B cell (primary cell): ENCODE results near the gene DOCK3. TPM values are rescaled to one million over a fixed set of nuclear protein-coding genes. Genes with fewer than 3 reads are reported as not detected.

Experiments used
- ATAC-seq: fragments of 200-7000 bp; cut with Tn5 transposase; one replicate; pipeline ENCODE4 v1.10.0; 2021; ENCODE audit warnings: low read depth, mild to moderate bottlenecking, moderate number of reproducible peaks, moderate library complexity
- CTCF ChIA-PET: fragments of 350-600 bp; sonication (Branson Sonifier 250); formaldehyde crosslinking; loops from one replicate; lab custom pipeline; 2021; ENCODE audit warnings: antibody characterized with exemption, inconsistent platforms; lab: Charles Lee
- POLR2A ChIA-PET: fragments of 350-600 bp; sonication (Branson Sonifier 250); formaldehyde crosslinking; loops from one replicate; lab custom pipeline; 2021; ENCODE audit warnings: antibody characterized with exemption; lab: Charles Lee
- DNase-seq: peaks from one replicate; pipeline ENCODE4 v3.0.0; 2013
- H2AFZ ChIP-seq: 2 replicates; pipeline ENCODE4 v1.6.1; 2012; ENCODE audit warnings: mild to moderate bottlenecking, low read depth, low read length; ENCODE audit not compliant: insufficient read depth, poor library complexity, severe bottlenecking
- H3K27ac ChIP-seq, 2 donors: 1 replicate in 1 of 2; 2 replicates in 1 of 2; pipeline ENCODE4 v1.5.1; 2012 to 2013; ENCODE audit warnings: low read length in 2 of 2, mild to moderate bottlenecking in 2 of 2, moderate library complexity in 1 of 2
- H3K27me3 ChIP-seq, 4 experiments: fragments of 200-600 bp in 1 of 4; sonication (generic) in 1 of 4; replicated peaks in 1 of 4; 1 replicate in 2 of 4; 2 replicates in 2 of 4; pipeline versions ENCODE4 v1.6.1 to v1.7.0; 2013 to 2016; ENCODE audit warnings: low read length in 3 of 4, mild to moderate bottlenecking in 2 of 4, mixed read lengths in 1 of 4, moderate library complexity in 1 of 4; ENCODE audit not compliant: insufficient read depth in 4 of 4, control insufficient read depth in 3 of 4; ENCODE audit errors: control extremely low read depth in 1 of 4
- H3K36me3 ChIP-seq, 2 experiments: replicated peaks in 1 of 2; 1 replicate in 1 of 2; 2 replicates in 1 of 2; pipeline versions ENCODE4 v1.6.1 to v1.7.1; 2013; ENCODE audit warnings: low read length in 1 of 2; ENCODE audit not compliant: insufficient read depth in 2 of 2, control insufficient read depth in 1 of 2; ENCODE audit errors: control extremely low read depth in 1 of 2, extremely low read depth in 1 of 2
- H3K4me1 ChIP-seq, 2 donors: fragments of 200-600 bp in 1 of 2; sonication (generic) in 1 of 2; 1 replicate in 1 of 2; 2 replicates in 1 of 2; pipeline versions ENCODE4 v1.5.1 to v1.6.1; 2013 to 2017; ENCODE audit warnings: low read length in 2 of 2; ENCODE audit not compliant: control insufficient read depth in 2 of 2, insufficient read depth in 2 of 2
- H3K4me2 ChIP-seq: replicated peaks from 2 replicates; pipeline ENCODE3; 2012; ENCODE audit warnings: mild to moderate bottlenecking, low read depth, low read length; ENCODE audit not compliant: poor library complexity, severe bottlenecking
- H3K4me3 ChIP-seq, 5 experiments: fragments of 200-600 bp in 1 of 5; sonication (generic) in 1 of 5; 1 replicate in 3 of 5; 2 replicates in 2 of 5; pipeline versions ENCODE4 v1.5.1 to v1.7.0; 2011 to 2016; ENCODE audit warnings: low read length in 4 of 5, mild to moderate bottlenecking in 4 of 5, low read depth in 2 of 5, control low read depth in 1 of 5, moderate library complexity in 1 of 5; ENCODE audit not compliant: insufficient read depth in 1 of 5; ENCODE audit errors: control extremely low read depth in 1 of 5, extremely low read depth in 1 of 5
- H3K79me2 ChIP-seq: fragments of 200-600 bp; sonication (generic); one replicate; pipeline ENCODE4 v1.6.0; 2016; ENCODE audit warnings: low read length; ENCODE audit not compliant: control insufficient read depth, insufficient read depth
- H3K9ac ChIP-seq: fragments of 200-600 bp; sonication (generic); 2 replicates; pipeline ENCODE4 v1.6.1; 2017; ENCODE audit warnings: mild to moderate bottlenecking, low read length, moderate library complexity
- H3K9me3 ChIP-seq, 3 donors: one replicate each; pipeline versions ENCODE4 v1.6.1 to v1.7.1; 2013; ENCODE audit warnings: low read length in 2 of 3; ENCODE audit not compliant: control insufficient read depth in 2 of 3, insufficient read depth in 1 of 3; ENCODE audit errors: control extremely low read depth in 1 of 3
- H4K20me1 ChIP-seq: 2 replicates; pipeline ENCODE4 v1.6.0; 2012; ENCODE audit warnings: mild to moderate bottlenecking, low read length; ENCODE audit not compliant: insufficient read depth, control insufficient read depth, poor library complexity, severe bottlenecking
- H3K27ac Mint-ChIP-seq: one replicate; pipeline ENCODE4 v1.8.0; 2021; ENCODE audit warnings: mixed read lengths
- H3K27me3 Mint-ChIP-seq: one replicate; pipeline ENCODE4 v1.8.0; 2021; ENCODE audit warnings: mixed read lengths
- H3K4me1 Mint-ChIP-seq: one replicate; pipeline ENCODE4 v1.8.0; 2021; ENCODE audit warnings: mixed read lengths
- H3K4me3 Mint-ChIP-seq: one replicate; pipeline ENCODE4 v1.8.0; 2021; ENCODE audit warnings: mixed read lengths
- H3K9me3 Mint-ChIP-seq: one replicate; pipeline ENCODE4 v1.8.0; 2022; ENCODE audit warnings: mixed read lengths; ENCODE audit not compliant: insufficient read depth
- EZH2 ChIP-seq: IDR thresholded peaks from 2 replicates; pipeline ENCODE4 v1.6.1; 2012; ENCODE audit warnings: borderline replicate concordance, low read depth, mild to moderate bottlenecking, moderate library complexity, low read length; ENCODE audit not compliant: insufficient read depth, poor library complexity, severe bottlenecking
- WGBS: methylation state at CpG from one replicate; pipeline ENCODE4 v1.1.5; 2013; ENCODE audit warnings: missing lambda C conversion rate; ENCODE audit not compliant: insufficient coverage; 5-methylcytosine and 5-hydroxymethylcytosine counted together
- intact Hi-C: fragments of 100-400 bp; cut with micrococcal nuclease; formaldehyde crosslinking; loops from one replicate; pipeline ENCODE4 v1.10.0; 2022
- polyA plus RNA-seq: library from polyadenylated mRNA; depleted of rRNA; stranded (reverse); fragments of >200 nt; gene quantifications from 2 replicates; pipeline ENCODE4 v1.2.3, GENCODE V29; 2012
- total RNA-seq, 2 donors: library from RNA; stranded (reverse); fragments of 120-200 nt in 1 of 2; gene quantifications; 1 replicate in 1 of 2; 2 replicates in 1 of 2; pipeline versions ENCODE4 v1.2.3 to v1.2.4, GENCODE V29; 2013 to 2022
- TF ChIP-seq, protein P1 (sequence below): fragments of 200-600 bp; IDR thresholded peaks from one replicate; pipeline ENCODE4 v1.8.0; 2022; ENCODE audit warnings: antibody characterized with exemption, mild to moderate bottlenecking

DOCK3 gene
- total and polyA plus RNA-seq, 2 donors (not counting 1 experiment from before 2014, with no cell fraction given): 0.06 to 0.30 TPM

DNA sequence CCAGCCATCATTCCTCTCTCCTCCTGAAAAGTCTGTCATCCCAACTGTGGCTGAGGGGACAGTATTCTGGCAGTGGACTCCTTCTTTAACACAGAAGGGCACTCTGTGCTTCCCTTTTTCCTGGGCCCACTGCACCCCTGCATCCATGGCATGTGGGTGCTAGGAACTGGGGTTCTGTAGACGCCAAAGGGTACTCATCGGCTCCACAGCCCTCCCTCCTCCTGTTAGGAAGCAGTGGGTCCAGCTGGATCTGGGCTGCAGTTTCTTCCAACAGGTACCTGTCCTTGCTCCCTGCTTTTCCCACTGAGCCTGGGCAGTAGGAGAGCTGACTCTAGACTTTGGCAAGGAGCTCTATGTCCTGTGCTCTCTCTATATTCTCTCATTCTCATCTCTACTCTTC lies 704.0 kb downstream of the DOCK3 start:
- no peak overlapping the region for H3K4me3 Mint-ChIP-seq
- 77% methylated on average over 2 of the region's 2 CpGs for WGBS
- Histone ChIP-seq H4K20me1 (no peaks in the 10 kb centered on the region), H3K4me1 (peaks cover 3 to 4% of the 10 kb centered on the region in 2 donors), H3K79me2 (peaks cover 13% of the 10 kb centered on the region), H3K4me2 (no peak overlapping the region), H2AFZ (no peak overlapping the region), H3K9ac (no peak overlapping the region), H3K9me3 (no peaks in the 10 kb centered on the region), H3K27me3 (peaks cover 0 to 24% (median 4%) of the 10 kb centered on the region in 4 experiments), H3K4me3 (no peak overlapping the region), H3K36me3 (no peaks in the 10 kb centered on the region), H3K27ac (no peak overlapping the region)
- ChIA-PET POLR2A (no interaction called here), CTCF (interaction anchor here (2.3 to 2.5 kb wide), 2 partner anchors 10 to 763 kb away, joined by 12 to 18 read pairs; partner anchors contain the start of gene MAPKAPK3)
- peaks cover 29% of the 10 kb centered on the region for H3K27me3 Mint-ChIP-seq
- TF ChIP-seq, protein P1, sequence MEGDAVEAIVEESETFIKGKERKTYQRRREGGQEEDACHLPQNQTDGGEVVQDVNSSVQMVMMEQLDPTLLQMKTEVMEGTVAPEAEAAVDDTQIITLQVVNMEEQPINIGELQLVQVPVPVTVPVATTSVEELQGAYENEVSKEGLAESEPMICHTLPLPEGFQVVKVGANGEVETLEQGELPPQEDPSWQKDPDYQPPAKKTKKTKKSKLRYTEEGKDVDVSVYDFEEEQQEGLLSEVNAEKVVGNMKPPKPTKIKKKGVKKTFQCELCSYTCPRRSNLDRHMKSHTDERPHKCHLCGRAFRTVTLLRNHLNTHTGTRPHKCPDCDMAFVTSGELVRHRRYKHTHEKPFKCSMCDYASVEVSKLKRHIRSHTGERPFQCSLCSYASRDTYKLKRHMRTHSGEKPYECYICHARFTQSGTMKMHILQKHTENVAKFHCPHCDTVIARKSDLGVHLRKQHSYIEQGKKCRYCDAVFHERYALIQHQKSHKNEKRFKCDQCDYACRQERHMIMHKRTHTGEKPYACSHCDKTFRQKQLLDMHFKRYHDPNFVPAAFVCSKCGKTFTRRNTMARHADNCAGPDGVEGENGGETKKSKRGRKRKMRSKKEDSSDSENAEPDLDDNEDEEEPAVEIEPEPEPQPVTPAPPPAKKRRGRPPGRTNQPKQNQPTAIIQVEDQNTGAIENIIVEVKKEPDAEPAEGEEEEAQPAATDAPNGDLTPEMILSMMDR: no peak
- no peak for TF ChIP-seq EZH2
- intact Hi-C loops: no loop called here
- peaks cover under 1% of the 10 kb centered on the region for H3K4me1 Mint-ChIP-seq
- H3K9me3 Mint-ChIP-seq: no peaks in the 10 kb centered on the region
- ATAC-seq (no peak), DNase-seq (no peak)
- no peak overlapping the region for H3K27ac Mint-ChIP-seq

DNA sequence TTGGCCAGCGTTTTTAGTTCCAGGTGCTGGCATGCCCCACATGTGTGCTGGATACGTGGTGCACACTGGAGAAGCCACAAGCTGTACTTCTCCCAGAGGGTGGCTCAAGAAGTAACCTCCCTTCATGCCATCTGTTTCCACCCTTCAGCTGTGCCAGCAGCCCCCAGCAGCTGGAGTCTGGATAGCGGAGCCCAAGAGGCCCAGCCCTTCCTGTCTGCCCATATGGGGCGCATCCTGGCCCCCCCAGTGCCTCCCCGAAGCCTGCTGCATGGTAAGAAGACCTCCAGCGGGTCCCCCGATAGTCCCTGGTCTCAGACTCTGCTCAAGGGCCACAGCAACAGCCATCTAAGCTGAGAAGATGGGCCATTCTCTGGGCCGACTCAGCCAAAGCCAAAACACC lies 704.6 kb downstream of the DOCK3 start:
- no peak overlapping the region for H3K27ac Mint-ChIP-seq
- no peaks in the 10 kb centered on the region for H3K9me3 Mint-ChIP-seq
- Histone ChIP-seq H3K9me3 (no peaks in the 10 kb centered on the region), H3K4me1 (peaks cover 9% of the 10 kb centered on the region in 2 donors), H3K36me3 (no peaks in the 10 kb centered on the region), H3K4me2 (no peak overlapping the region), H4K20me1 (no peaks in the 10 kb centered on the region), H2AFZ (no peak overlapping the region), H3K27ac (no peak overlapping the region), H3K4me3 (no peak overlapping the region), H3K9ac (no peak overlapping the region), H3K79me2 (peaks cover 18% of the 10 kb centered on the region), H3K27me3 (peaks cover 0 to 24% (median 4%) of the 10 kb centered on the region in 4 experiments)
- ATAC-seq (no peak), DNase-seq (no peak)
- no peak overlapping the region for H3K4me3 Mint-ChIP-seq
- intact Hi-C loops: no loop called here
- POLR2A ChIA-PET: no interaction called here
- TF ChIP-seq, protein P1: no peak
- TF ChIP-seq EZH2: no peak
- peaks cover 26% of the 10 kb centered on the region for H3K27me3 Mint-ChIP-seq
- CTCF ChIA-PET: interaction anchor here (0.6 to 2.3 kb wide), 2 partner anchors 10 to 764 kb away, joined by 3 to 12 read pairs; no protein-coding TSS in a partner anchor
- 12% methylated on average over 7 of the region's 8 CpGs for WGBS
- peaks cover 5% of the 10 kb centered on the region for H3K4me1 Mint-ChIP-seq
